SU-DHL-6 (cell line): ENCODE data around the gene EYA3.

Experiments
- EZH2phosphoT487 ChIP-seq: fragments of 200-600 bp; sonication (generic), shearing (Covaris generic); conservative IDR thresholded peaks from 2 replicates; pipeline ENCODE4 v1.6.1; 2018; ENCODE audit warnings: mild to moderate bottlenecking, antibody characterized with exemption, low read length, moderate library complexity, mixed read lengths
- TF ChIP-seq, protein P1 (sequence below): fragments of 200-600 bp; sonication (generic); IDR thresholded peaks from one replicate; pipeline ENCODE4 v1.5.1; 2017; ENCODE audit warnings: antibody characterized with exemption, mild to moderate bottlenecking, low read length, moderate library complexity; ENCODE audit not compliant: insufficient read depth, poor library complexity, severe bottlenecking

DNA sequence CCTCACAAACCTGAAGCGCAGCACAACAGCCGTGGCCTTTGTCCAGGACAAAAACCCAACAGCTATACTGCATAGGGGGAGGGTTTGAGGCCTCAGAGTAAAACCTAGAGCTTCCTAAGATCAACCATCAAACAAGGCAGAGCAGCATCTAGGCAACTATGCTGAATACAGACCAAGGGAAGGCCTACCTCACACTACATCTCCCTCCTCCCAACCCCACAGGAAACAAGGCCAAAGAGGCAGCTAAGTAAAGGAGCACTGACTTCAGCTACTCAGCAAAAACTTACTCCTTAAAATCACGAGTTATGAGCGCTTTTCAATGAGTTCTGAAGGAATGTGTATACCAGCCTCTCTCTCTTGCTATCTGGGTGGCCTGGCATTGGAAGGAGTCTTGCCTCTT is 116.3 kb downstream of the EYA3 start:
- TF ChIP-seq, protein P1, sequence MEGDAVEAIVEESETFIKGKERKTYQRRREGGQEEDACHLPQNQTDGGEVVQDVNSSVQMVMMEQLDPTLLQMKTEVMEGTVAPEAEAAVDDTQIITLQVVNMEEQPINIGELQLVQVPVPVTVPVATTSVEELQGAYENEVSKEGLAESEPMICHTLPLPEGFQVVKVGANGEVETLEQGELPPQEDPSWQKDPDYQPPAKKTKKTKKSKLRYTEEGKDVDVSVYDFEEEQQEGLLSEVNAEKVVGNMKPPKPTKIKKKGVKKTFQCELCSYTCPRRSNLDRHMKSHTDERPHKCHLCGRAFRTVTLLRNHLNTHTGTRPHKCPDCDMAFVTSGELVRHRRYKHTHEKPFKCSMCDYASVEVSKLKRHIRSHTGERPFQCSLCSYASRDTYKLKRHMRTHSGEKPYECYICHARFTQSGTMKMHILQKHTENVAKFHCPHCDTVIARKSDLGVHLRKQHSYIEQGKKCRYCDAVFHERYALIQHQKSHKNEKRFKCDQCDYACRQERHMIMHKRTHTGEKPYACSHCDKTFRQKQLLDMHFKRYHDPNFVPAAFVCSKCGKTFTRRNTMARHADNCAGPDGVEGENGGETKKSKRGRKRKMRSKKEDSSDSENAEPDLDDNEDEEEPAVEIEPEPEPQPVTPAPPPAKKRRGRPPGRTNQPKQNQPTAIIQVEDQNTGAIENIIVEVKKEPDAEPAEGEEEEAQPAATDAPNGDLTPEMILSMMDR: no peak
- TF ChIP-seq EZH2phosphoT487: no peak
